AG09309 (cell line): Measurements from ENCODE around the gene DCBLD2.
"Not testable (repeated sequence)": the region's sequence is repeated elsewhere in the genome, so short reads cannot be mapped to it uniquely, and the experiment has no call there.

Source experiments
- DNase-seq: peaks from one replicate; pipeline ENCODE4 v3.0.0-alpha.2; 2010; ENCODE audit warnings: low read depth
- H3K4me3 ChIP-seq: 2 replicates; pipeline ENCODE4 v1.5.1; 2011; ENCODE audit warnings: mild to moderate bottlenecking, low read depth, low read length, moderate library complexity; ENCODE audit not compliant: control insufficient read depth
- TF ChIP-seq, protein P1 (sequence below): IDR thresholded peaks from 2 replicates; pipeline ENCODE4 v1.5.1; 2011; ENCODE audit warnings: mild to moderate bottlenecking, low read depth, low read length, inconsistent platforms; ENCODE audit not compliant: insufficient read depth, control insufficient read depth; ENCODE audit errors: missing control alignments

Gene DCBLD2

DNA sequence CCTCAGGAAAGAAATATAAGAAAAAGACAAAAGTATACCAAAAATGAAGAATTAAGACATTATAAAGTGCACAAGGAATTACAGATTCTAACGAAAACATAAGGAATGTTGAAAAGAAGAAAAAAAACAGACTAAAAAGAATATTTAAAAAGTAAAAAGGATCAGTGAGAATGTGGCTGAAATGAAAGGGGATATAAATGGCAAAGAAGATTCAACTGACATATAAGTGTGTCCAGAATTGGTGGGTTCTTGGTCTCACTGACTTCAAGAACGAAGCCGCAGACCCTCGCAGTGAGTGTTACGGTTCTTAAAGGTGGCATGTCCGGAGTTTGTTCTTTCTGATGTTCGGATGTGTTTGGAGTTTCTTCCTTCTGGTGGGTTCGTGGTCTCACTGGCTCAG, 44.8 kb downstream of the DCBLD2 start:
- no peak overlapping the region for H3K4me3 ChIP-seq
- TF ChIP-seq, protein P1, sequence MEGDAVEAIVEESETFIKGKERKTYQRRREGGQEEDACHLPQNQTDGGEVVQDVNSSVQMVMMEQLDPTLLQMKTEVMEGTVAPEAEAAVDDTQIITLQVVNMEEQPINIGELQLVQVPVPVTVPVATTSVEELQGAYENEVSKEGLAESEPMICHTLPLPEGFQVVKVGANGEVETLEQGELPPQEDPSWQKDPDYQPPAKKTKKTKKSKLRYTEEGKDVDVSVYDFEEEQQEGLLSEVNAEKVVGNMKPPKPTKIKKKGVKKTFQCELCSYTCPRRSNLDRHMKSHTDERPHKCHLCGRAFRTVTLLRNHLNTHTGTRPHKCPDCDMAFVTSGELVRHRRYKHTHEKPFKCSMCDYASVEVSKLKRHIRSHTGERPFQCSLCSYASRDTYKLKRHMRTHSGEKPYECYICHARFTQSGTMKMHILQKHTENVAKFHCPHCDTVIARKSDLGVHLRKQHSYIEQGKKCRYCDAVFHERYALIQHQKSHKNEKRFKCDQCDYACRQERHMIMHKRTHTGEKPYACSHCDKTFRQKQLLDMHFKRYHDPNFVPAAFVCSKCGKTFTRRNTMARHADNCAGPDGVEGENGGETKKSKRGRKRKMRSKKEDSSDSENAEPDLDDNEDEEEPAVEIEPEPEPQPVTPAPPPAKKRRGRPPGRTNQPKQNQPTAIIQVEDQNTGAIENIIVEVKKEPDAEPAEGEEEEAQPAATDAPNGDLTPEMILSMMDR, result no peak
- no peak for DNase-seq

DNA sequence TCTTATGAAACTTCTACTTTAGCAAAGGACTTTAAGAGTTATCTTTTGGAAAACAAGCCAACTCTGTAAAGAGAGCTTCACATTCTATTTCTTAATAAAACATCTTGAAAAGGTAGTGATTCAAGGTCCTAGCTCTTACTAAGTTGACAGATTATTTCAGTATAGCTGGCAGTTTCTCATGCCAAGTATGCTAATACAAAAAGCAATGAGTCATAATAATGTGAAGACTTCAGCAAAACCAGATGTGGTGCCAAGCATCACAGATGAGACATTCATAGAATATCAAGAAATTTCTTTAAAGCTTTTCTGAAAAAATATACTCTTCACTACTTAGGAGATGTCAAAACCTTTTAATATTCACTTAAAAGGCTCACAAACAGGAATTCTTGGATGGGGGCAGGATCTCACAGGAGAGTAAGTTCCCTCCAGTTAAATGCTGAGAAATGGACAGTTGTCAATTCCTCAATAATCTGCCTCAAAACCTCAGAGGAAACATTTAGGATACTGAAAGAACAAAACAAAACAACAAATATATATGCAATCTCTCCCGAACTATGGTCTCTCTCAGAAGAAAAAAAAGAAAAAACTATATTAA, 45.6 kb downstream of the DCBLD2 start:
- TF ChIP-seq, protein P1, result no peak
- DNase-seq, result peak; percentile 87
- H3K4me3 ChIP-seq, result no peak overlapping the region

DNA sequence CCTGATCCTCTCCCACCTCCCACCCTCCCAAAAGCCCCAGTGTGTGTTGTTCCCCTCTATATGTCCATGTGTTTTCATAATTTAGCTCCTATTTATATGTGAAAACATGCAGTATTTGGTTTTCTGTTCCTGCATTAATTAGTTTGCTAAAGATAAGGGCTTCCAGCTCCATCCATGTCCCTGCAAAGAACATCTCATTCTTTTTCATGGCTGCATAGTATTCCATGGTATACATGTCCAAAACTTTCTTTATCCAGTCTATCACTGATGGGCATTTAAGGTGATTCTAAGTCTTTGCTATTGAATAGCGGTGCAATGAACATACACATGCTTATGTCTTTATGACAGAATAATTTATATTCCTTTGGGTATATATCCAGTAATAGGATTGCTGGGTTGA, 53.4 kb downstream of the DCBLD2 start:
- DNase-seq, result no peak
- no peak overlapping the region for H3K4me3 ChIP-seq
- TF ChIP-seq, protein P1, result no peak

DNA sequence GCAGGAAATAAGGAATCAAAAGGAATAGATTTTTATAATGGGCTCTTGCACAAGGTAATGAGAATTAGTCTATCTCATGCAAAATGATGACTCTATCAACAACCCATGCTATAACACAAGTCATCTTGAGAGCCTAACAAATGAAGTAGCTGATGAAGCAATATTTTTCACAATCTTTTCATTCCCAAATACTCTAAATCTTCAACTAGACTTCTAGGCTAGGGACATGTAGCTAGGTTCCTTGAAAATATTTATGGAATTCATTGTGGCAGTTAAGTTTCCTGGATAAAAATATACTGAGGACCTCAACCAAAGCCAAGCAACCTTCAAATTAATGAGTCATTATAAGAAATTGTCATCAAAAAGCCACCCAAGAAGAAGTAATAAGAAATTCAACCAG, 55.4 kb downstream of the DCBLD2 start:
- no peak for DNase-seq
- no peak overlapping the region for H3K4me3 ChIP-seq
- TF ChIP-seq, protein P1, result no peak

DNA sequence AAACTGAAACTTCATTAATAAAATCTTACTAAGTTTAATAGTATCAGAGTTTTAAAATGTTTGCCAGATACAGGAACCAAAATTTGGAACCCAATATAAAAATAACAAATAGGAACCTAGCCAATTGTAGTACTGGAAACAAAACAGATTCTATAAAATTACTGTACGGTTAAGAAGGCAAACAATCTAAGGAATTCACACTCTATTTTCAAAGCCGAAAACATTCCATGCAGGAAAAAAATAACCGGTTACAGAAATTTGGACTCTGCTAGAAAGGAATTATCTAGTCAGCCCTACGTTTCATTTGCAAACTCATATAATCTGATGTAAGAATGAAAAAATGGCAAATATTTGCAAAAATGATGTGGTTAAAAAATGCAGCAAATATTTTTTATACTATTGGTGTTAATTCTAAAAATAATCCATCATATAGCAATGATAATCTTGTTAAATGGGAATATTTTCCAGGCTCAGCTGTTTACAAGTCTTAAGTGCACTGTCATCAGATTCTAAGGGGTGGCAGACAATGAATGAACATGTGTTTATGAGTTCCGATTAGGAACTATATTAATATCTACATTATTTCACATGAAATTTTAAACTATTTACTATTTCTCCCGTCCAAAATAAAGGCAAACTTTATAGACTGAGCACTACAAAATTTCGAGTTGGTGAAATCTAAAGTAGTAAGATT, 58.1 kb downstream of the DCBLD2 start:
- TF ChIP-seq, protein P1, result no peak
- no peak for DNase-seq
- H3K4me3 ChIP-seq, result no peak overlapping the region

DNA sequence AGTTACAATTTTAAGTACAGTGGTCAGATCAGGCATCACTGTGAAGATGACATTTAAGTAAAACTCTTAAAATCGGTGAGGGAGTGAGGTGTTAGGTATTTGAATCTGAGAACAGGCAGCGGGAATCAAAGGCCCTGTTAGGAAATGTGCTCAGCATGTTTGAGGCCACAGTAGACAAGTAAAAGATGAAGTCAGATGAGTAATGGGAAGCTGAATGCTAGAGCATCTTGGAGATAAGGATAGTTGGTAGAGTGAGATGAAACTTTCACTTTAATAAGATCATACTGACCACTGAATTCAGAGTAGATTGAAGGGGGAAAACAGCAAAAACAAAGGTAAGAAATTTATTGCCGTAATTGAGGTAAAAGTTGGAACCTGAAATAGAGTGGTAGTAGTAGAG, 61.6 kb downstream of the DCBLD2 start:
- H3K4me3 ChIP-seq, result no peak overlapping the region
- no peak for DNase-seq
- TF ChIP-seq, protein P1, result no peak

DNA sequence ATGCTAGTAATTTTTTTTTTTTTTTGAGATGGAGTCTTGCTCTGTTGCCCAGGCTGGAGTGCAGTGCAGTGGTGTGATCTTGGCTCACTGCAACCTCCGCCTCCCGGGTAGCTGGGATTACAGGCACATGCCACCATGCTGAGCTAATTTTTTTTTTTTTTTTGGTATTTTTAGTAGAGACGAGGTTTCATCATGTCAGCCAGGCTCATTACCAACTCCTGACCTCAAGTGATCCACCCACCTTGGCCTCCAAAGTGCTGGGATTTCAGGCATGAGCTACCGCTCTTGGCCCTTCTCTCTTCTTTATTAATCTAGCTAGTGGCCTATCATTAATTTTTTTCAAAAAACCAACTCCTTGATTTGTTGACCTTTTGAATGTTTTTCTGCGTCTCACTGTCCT, 70.4 kb downstream of the DCBLD2 start:
- not testable (repeated sequence) for DNase-seq, H3K4me3 ChIP-seq
